HG03469 (cell line): ENCODE results near the gene TMEM203.
"Not testable (repeated sequence)": the region's sequence is repeated elsewhere in the genome, so short reads cannot be mapped to it uniquely, and the experiment has no call there.

Experiments used
- ATAC-seq: cut with Tn5 transposase; IDR thresholded peaks from one replicate; pipeline ENCODE4 v1.9.1; 2021; ENCODE audit warnings: mild to moderate bottlenecking, moderate library complexity, moderate number of reproducible peaks; ENCODE audit not compliant: unreplicated experiment

Gene TMEM203, protein sequence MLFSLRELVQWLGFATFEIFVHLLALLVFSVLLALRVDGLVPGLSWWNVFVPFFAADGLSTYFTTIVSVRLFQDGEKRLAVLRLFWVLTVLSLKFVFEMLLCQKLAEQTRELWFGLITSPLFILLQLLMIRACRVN

DNA sequence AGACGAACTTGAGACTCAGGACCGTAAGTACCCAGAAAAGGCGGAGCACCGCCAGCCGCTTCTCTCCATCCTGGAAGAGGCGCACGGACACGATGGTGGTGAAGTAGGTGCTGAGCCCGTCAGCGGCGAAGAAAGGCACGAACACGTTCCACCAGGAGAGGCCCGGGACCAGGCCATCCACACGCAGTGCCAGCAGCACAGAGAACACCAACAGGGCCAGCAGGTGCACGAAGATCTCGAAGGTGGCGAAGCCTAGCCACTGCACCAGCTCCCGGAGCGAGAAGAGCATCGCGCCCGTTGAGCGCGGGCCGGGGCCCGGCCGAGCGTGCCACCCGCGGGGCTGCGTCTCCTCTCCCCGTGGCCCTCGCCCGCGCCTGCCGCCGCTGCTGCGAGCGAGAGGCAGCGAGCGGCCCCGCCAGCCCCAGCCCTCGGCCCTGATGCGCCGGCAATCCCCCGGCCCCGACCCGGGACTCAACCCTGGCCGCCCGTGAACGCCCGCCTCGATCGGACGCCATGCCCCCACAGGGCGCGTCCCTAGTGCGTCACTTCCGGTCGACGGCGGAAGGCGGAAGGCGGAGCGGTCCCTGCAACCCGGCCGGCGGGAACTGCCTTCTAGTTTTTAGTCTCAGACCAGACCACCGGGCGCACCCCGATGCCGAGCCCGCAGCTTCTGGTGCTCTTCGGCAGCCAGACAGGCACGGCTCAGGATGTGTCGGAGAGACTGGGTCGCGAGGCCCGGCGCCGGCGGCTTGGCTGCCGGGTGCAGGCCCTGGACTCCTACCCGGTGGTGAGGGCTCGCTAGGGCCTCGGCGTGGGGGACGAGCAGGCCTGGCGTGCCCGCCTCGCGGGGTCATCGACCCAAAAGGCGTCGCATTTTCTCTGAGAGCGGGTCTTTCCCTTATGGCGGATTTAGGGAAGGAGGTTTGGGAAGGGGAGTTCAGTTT is at the start of gene TMEM203, which contains the start of gene NDOR1:
TMEM203 (minus strand) TSS at position 523 of the 944 bp plus-strand sequence; CDS start at position 289, 234 bp downstream.
NDOR1 (plus strand) TSS at position 575 of the 944 bp plus-strand sequence; CDS start at position 653, 78 bp downstream.
- peak; percentile 36 for ATAC-seq

- ATAC-seq = peak; percentile 38
These were observed 49.4 kb upstream of the TMEM203 start, which contains the start of gene NELFB for GRCh38 chr9:137254624-137255447. NELFB (plus strand) TSS chr9:137255327.

- ATAC-seq = no peak
These were observed 48.5 kb upstream of the TMEM203 start for GRCh38 chr9:137253717-137254623.

DNA sequence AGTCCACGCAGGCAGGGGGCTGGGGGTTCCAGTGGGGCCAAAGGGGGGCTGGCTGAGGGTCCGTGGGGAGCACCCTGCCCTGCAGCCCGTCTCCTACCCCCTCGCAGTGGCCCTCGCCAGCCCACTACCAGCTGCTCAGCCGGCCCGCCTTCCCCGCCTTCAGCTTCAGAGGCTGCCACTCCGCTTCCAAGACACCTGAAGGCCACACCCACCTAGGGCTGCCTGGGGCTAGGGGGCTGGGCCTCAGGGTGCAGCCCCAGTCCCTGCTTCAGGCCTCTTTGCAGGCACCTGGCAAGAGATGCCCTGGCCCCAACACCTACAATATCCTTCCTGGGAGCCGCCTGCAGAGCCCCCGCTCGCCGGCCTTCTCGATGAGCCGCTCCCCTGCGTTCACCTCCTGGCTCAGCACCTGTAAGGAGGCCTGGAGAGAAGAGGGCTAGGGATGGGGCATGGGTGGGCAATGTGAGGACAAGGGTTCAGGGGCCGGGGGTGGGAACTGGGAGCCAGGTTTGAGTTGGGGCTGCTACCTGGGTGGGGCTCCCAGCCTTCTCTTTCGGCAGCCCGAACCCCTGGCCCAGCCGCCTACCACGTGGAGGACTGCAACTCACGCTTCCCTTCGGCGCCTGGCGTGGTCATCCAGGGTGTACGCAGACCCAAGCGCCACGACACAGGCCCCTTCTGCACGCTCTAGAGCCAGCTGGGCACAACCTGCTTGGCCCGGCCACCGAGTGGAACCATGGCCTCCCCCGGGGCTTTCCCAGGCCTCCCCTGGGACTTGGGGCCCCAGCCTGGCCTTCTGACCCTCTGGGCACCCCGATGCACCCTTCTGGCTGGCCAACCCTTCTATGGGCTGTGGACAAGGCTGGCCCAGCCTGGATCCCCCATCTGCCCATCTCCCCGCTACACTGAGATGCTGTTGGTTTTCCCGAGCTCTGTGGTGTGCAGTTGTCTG is 47.4 kb upstream of the TMEM203 start:
- no peak for ATAC-seq

- ATAC-seq = no peak
These were observed 46.2 kb upstream of the TMEM203 start for GRCh38 chr9:137251490-137252268.

- no peak for ATAC-seq
These were observed 45.7 kb upstream of the TMEM203 start, which contains the start of gene STPG3 for GRCh38 chr9:137251194-137251461. STPG3 (plus strand) TSS chr9:137251286; CDS start chr9:137251287, 1 bp downstream.

- ATAC-seq = no peak
These were observed 45.1 kb upstream of the TMEM203 start for GRCh38 chr9:137250329-137251193.

- ATAC-seq = no peak
These were observed 42.4 kb upstream of the TMEM203 start for GRCh38 chr9:137247916-137248175.

DNA sequence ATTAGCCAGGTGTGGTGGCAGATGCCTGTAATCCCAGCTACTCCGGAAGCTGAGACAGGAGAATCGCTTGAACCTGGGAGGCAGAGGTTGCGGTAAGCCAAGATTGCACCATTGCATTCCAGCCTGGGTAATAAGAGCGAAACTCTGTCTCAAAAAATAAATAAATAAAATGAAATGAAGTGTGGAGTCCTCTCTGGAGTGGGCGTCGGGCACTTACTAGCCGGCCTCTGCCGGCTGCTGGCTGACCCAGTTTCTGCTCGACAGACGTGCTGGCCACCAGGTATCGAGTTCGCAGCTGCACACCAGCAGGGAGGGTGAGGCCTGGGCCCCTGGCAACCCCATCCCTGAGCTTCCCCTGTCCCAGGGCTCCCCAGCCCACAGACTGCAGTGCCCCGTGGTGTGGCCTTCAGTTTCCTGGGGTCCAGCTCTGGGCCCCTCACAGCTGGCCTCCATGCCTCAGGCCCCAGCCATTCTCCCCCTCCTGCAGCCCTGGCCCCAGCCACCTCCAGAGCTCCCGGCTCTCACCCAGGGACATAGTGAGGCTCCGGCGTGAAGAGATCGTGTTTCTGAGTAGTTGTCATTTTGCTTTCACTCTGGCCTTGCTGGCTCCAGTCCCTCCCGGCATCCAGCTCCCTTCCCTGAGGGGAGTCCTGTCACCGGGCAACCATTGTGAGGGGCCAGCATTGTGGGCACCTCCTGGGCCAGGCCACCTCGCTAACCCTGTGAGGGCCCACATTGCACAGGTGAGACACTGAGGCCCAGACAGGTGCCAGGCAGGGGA is 41.9 kb upstream of the TMEM203 start:
- ATAC-seq = no peak

- no peak for ATAC-seq
These were observed 40.3 kb upstream of the TMEM203 start for GRCh38 chr9:137245450-137246421.

GRCh38 chr9:137244486-137245449 is 39.3 kb upstream of the TMEM203 start:
- no peak for ATAC-seq

GRCh38 chr9:137243626-137244485 is 38.4 kb upstream of the TMEM203 start:
- no peak for ATAC-seq

DNA sequence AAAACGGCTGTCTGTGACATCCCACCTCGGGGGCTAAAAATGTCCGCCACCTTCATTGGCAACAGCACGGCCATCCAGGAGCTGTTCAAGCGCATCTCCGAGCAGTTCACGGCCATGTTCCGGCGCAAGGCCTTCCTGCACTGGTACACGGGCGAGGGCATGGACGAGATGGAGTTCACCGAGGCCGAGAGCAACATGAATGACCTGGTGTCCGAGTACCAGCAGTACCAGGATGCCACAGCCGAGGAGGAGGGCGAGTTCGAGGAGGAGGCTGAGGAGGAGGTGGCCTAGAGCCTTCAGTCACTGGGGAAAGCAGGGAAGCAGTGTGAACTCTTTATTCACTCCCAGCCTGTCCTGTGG is 37.8 kb upstream of the TMEM203 start:
- not testable (repeated sequence) for ATAC-seq
